Tibial nerve (tissue), 4 donors: Measurements from ENCODE around the gene CNOT1. TPM values are rescaled to one million over a fixed set of nuclear protein-coding genes. Genes with fewer than 3 reads are reported as not detected.

Source experiments
- DNase-seq, 2 donors: peaks; one replicate each; pipeline ENCODE4 v3.0.0-alpha.2; 2019; ENCODE audit warnings: low spot score in 2 of 2
- H3K27ac ChIP-seq, 4 donors: fragments of 200-600 bp; sonication (generic) in 3 of 4; one replicate each; pipeline ENCODE4 v1.5.1; 2017 to 2019; ENCODE audit warnings: mild to moderate bottlenecking in 1 of 4
- H3K27me3 ChIP-seq, 2 donors: fragments of 200-600 bp; sonication (generic) in 1 of 2; one replicate each; pipeline versions ENCODE4 v1.5.1 to v1.6.0; 2017 to 2019
- H3K36me3 ChIP-seq, 3 donors: fragments of 200-600 bp; sonication (generic); one replicate each; pipeline ENCODE4 v1.5.1; 2018 to 2019
- H3K4me1 ChIP-seq, 4 donors: fragments of 200-600 bp; sonication (generic) in 3 of 4; one replicate each; pipeline ENCODE4 v1.5.1; 2017 to 2019
- H3K4me3 ChIP-seq, 4 donors: fragments of 200-600 bp; sonication (generic) in 3 of 4; one replicate each; pipeline ENCODE4 v1.5.1; 2017 to 2019; ENCODE audit warnings: mild to moderate bottlenecking in 1 of 4, moderate library complexity in 1 of 4
- H3K9me3 ChIP-seq, 4 donors: fragments of 200-600 bp; sonication (generic) in 3 of 4; one replicate each; pipeline ENCODE4 v1.5.1; 2017 to 2019
- EP300 ChIP-seq, 2 donors: sonication (generic); formaldehyde crosslinking; IDR thresholded peaks; one replicate each; pipeline ENCODE4 v1.6.1; 2017; ENCODE audit warnings: antibody characterized with exemption in 2 of 2, mild to moderate bottlenecking in 1 of 2
- POLR2A ChIP-seq, 2 donors: fragments of 450-650 bp; IDR thresholded peaks; one replicate each; pipeline ENCODE4 v1.6.1; 2017; ENCODE audit warnings: antibody characterized with exemption in 2 of 2, mild to moderate bottlenecking in 2 of 2, moderate library complexity in 2 of 2
- WGBS, 2 donors: methylation state at CpG; one replicate each; pipeline ENCODE4 v1.1.5; 2018; 5-methylcytosine and 5-hydroxymethylcytosine counted together
- total RNA-seq, 4 donors: library from RNA; depleted of rRNA; stranded (reverse); fragments of >200 nt; gene quantifications; one replicate each; pipeline ENCODE4 v1.1.0, GENCODE V29; 2016
- TF ChIP-seq, protein P1 (sequence below), 5 experiments: fragments of 200-600 bp in 3 of 5; fragments of 450-650 bp in 2 of 5; sonication (generic) in 3 of 5; IDR thresholded peaks; one replicate each; pipeline ENCODE4 v1.5.1; 2016 to 2019; ENCODE audit warnings: antibody characterized with exemption in 5 of 5, mild to moderate bottlenecking in 3 of 5, moderate library complexity in 2 of 5

CNOT1 gene
- total RNA-seq, 4 donors from 2014 or later: 80.8 to 122 (median 105) TPM

DNA sequence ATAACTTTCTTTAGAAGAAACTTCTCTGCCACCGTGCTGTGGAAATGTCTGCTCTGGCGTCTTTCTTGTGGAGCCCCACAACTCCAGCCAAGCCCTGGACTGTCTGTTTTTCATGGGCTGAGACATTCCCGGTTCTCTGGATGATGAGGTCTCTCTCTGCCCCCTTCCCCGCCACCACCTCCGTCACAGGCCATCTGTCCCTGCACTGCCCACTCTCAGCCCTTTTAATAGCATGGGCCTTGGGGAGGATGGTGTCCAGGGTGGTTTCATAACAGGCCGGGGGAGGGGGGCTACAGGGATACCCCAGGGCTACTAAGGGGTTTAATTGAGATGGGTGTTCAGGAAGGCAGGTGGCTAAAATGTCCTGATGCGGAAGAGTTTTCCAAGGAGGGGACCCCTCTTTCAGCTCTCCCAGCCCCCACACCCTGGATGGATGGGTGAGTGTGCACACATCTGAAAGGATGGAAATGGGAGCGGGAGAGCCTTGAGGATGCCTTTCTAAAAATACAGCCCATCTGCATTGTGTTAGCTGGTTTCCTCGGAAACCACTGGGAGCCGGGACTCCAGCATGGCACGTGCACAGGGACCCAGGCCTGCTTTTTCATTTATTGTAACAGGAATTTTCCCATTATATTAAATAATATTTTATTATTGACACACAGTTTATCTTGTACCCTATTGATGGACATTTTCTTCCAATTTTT lies 144.3 kb downstream of the CNOT1 start:
- H3K36me3 ChIP-seq: no peaks in the 10 kb centered on the region
- no peaks in the 10 kb centered on the region for H3K27me3 ChIP-seq
- no peak for DNase-seq
- no peaks in the 10 kb centered on the region for H3K9me3 ChIP-seq
- TF ChIP-seq POLR2A (IDR thresholded peaks at IDR 0.05): no peak
- H3K4me3 ChIP-seq: no peak overlapping the region
- peaks cover 0 to 10% (median 2%) of the 10 kb centered on the region in 4 donors for H3K4me1 ChIP-seq
- WGBS, 2 donors: 64 to 73% methylated on average over 11 of the region's 11 CpGs
- no peak overlapping the region for H3K27ac ChIP-seq

GRCh38 chr16:58481931-58482330 lies 147.7 kb downstream of the CNOT1 start:
- DNase-seq: no peak
- H3K4me3 ChIP-seq: no peak overlapping the region
- no peaks in the 10 kb centered on the region for H3K27me3 ChIP-seq
- H3K27ac ChIP-seq: no peak overlapping the region
- no peaks in the 10 kb centered on the region for H3K9me3 ChIP-seq
- no peaks in the 10 kb centered on the region for H3K4me1 ChIP-seq
- H3K36me3 ChIP-seq: no peaks in the 10 kb centered on the region
- WGBS, 2 donors: 59 to 70% methylated on average over 8 of the region's 8 CpGs
- TF ChIP-seq, protein P1, sequence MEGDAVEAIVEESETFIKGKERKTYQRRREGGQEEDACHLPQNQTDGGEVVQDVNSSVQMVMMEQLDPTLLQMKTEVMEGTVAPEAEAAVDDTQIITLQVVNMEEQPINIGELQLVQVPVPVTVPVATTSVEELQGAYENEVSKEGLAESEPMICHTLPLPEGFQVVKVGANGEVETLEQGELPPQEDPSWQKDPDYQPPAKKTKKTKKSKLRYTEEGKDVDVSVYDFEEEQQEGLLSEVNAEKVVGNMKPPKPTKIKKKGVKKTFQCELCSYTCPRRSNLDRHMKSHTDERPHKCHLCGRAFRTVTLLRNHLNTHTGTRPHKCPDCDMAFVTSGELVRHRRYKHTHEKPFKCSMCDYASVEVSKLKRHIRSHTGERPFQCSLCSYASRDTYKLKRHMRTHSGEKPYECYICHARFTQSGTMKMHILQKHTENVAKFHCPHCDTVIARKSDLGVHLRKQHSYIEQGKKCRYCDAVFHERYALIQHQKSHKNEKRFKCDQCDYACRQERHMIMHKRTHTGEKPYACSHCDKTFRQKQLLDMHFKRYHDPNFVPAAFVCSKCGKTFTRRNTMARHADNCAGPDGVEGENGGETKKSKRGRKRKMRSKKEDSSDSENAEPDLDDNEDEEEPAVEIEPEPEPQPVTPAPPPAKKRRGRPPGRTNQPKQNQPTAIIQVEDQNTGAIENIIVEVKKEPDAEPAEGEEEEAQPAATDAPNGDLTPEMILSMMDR (IDR thresholded peaks at IDR 0.05): no peak
- TF ChIP-seq POLR2A (IDR thresholded peaks at IDR 0.05) (no peak), EP300 (IDR thresholded peaks at IDR 0.05) (no peak)

DNA sequence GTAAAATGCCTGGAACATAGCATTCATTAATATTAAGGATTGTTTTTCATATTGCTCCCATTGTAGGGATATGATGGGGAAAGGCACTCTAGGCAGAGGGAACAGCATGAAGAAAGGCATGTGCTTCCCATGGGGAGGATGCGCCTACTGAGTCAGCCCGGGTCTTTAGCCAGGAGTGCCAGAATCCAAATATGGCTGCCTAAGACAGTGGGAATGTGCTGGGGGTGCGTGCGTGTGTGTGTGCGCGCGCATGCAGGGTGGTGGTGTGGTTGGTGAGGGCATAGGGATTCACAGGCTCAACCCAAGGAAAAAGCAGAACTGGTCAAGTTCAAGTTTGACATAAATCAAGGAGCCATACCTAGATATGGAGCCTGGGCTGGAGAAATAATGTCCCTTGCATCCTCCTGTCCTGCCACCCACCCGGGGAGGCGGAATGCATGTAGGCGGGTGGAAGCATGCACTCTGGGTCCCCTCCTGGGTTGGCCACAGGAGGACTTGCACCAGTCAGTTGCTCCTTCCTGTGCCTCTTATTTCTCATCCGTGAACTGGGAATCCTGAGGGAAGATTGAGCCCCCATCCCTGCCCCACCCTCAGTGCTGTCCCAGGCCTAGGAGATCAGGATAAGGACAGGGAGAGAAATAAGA lies 148.3 kb downstream of the CNOT1 start:
- H3K36me3 ChIP-seq: no peaks in the 10 kb centered on the region
- H3K27me3 ChIP-seq: no peaks in the 10 kb centered on the region
- no peak for TF ChIP-seq EP300 (IDR thresholded peaks at IDR 0.05)
- no peak for TF ChIP-seq POLR2A (IDR thresholded peaks at IDR 0.05)
- TF ChIP-seq, protein P1 (IDR thresholded peaks at IDR 0.05): no peak
- no peak overlapping the region for H3K27ac ChIP-seq
- H3K4me3 ChIP-seq: no peak overlapping the region
- H3K9me3 ChIP-seq: no peaks in the 10 kb centered on the region
- DNase-seq: no peak
- H3K4me1 ChIP-seq: no peaks in the 10 kb centered on the region
- 85 to 93% methylated on average over 11 of the region's 11 CpGs for WGBS, 2 donors

- Histone ChIP-seq H3K4me3 (no peak overlapping the region), H3K27me3 (no peaks in the 10 kb centered on the region), H3K4me1 (no peaks in the 10 kb centered on the region), H3K27ac (no peak overlapping the region), H3K9me3 (no peaks in the 10 kb centered on the region), H3K36me3 (no peaks in the 10 kb centered on the region)
- DNase-seq: no peak
- WGBS, 2 donors: 94 to 95% methylated on average over 2 of the region's 2 CpGs
- no peak for TF ChIP-seq POLR2A (IDR thresholded peaks at IDR 0.05)
- TF ChIP-seq, protein P1 (IDR thresholded peaks at IDR 0.05): no peak
- TF ChIP-seq EP300 (IDR thresholded peaks at IDR 0.05): no peak
Measured at GRCh38 chr16:58478427-58478826, 151.2 kb downstream of the CNOT1 start.

DNA sequence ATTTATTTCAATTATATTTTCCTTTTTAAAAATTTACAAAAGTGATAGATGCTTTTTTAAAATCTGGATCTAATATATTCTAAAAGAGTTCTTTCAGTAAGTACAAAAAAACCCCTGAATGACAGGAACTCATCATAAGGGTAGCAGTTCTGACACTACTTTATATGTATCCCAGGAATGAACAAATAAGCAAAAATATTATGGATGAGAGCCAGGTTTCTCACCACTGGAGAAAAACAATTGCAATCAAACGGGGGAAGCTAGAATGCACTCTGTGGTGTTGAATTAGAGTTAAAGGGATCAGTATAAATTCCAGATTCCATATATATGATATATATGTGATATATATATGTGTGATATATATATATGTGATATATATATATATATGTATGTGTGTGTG lies 152.8 kb downstream of the CNOT1 start:
- Histone ChIP-seq H3K4me1 (no peaks in the 10 kb centered on the region), H3K36me3 (no peaks in the 10 kb centered on the region), H3K27me3 (no peaks in the 10 kb centered on the region), H3K4me3 (no peak overlapping the region), H3K27ac (no peak overlapping the region), H3K9me3 (no peaks in the 10 kb centered on the region)
- no peak for TF ChIP-seq POLR2A (IDR thresholded peaks at IDR 0.05)
- no peak for TF ChIP-seq EP300 (IDR thresholded peaks at IDR 0.05)
- TF ChIP-seq, protein P1 (IDR thresholded peaks at IDR 0.05): no peak
- DNase-seq: no peak
- 12 to 16% methylated on average over 1 of the region's 1 CpG for whole genome bisulfite sequencing, 2 donors
